ENCODE measurements around the gene DNAJC17. TPM values are rescaled to one million over a fixed set of nuclear protein-coding genes. Genes with fewer than 3 reads are reported as not detected.

The DNAJC17 gene
- total RNA-seq, 1 experiment from 2014 or later = 14.8 TPM

GRCh38 chr15:40793216-40793989, 13.9 kb downstream of the DNAJC17 start:
- DNase-seq = no peak
- Histone ChIP-seq H3K79me2 (ENCODE audit: low read length) (peaks cover 31% of the 10 kb centered on the region), H3K9me3 (ENCODE audit: low read length) (no peaks in the 10 kb centered on the region), H3K9me2 (replicated peaks; ENCODE audit: insufficient read depth, low read length) (no peaks in the 10 kb centered on the region), H3K27me3 (ENCODE audit: low read length) (no peaks in the 10 kb centered on the region), H3K4me1 (ENCODE audit: low read length) (no peaks in the 10 kb centered on the region), H3K4me2 (ENCODE audit: low read depth, low read length, poor library complexity, severe bottlenecking) (no peak overlapping the region), H4K20me1 (ENCODE audit: insufficient read depth, low read depth, low read length) (peaks cover 8% of the 10 kb centered on the region; the same call in 1 of the 2 replicates), H3K27ac (ENCODE audit: low read length) (no peak overlapping the region), H3K36me3 (ENCODE audit: insufficient read depth, low read length) (no peaks in the 10 kb centered on the region), H3K4me3 (ENCODE audit: low read length) (no peak overlapping the region), H3K9ac (ENCODE audit: low read length) (no peak overlapping the region), H2AFZ (ENCODE audit: low read length) (no peak overlapping the region)

- Histone ChIP-seq H3K36me3 (ENCODE audit: insufficient read depth, low read length) (no peaks in the 10 kb centered on the region), H3K4me1 (ENCODE audit: low read length) (no peaks in the 10 kb centered on the region), H4K20me1 (ENCODE audit: insufficient read depth, low read depth, low read length) (peaks cover 12% of the 10 kb centered on the region; the same call in 1 of the 2 replicates), H2AFZ (ENCODE audit: low read length) (no peak overlapping the region), H3K27ac (ENCODE audit: low read length) (no peak overlapping the region), H3K9me2 (replicated peaks; ENCODE audit: insufficient read depth, low read length) (no peaks in the 10 kb centered on the region), H3K27me3 (ENCODE audit: low read length) (no peaks in the 10 kb centered on the region), H3K4me2 (ENCODE audit: low read depth, low read length, poor library complexity, severe bottlenecking) (no peak overlapping the region), H3K79me2 (ENCODE audit: low read length) (peaks cover 23% of the 10 kb centered on the region), H3K4me3 (ENCODE audit: low read length) (no peak overlapping the region), H3K9ac (ENCODE audit: low read length) (no peak overlapping the region), H3K9me3 (ENCODE audit: low read length) (no peaks in the 10 kb centered on the region)
- DNase-seq = no peak
These were observed 14.9 kb downstream of the DNAJC17 start for GRCh38 chr15:40792394-40792793.

DNA sequence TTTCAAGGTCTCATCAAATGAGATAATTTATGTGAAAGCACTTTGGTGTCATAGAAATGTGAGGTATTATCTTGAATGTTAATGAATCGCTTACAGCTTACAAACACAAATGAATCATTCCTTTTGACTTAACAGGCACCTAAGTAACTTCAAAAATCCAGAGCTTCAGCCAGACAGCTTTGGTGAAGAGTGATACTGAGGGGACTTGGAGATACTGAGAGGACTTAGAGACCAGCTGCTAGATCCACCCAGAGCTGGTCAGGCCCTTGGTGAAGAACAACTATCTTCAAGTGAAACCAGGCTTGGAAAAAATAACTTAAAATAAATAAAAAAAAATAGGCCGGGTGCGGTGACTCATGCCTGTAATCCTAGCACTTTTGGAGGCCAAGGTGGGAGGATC, 16.6 kb downstream of the DNAJC17 start:
- H3K36me3 ChIP-seq (ENCODE audit: insufficient read depth, low read length) = no peaks in the 10 kb centered on the region
- no peak overlapping the region for H3K27ac ChIP-seq (ENCODE audit: low read length)
- no peak overlapping the region for H2AFZ ChIP-seq (ENCODE audit: low read length)
- H3K9me2 ChIP-seq (replicated peaks; ENCODE audit: insufficient read depth, low read length) = no peaks in the 10 kb centered on the region
- H3K4me3 ChIP-seq (ENCODE audit: low read length) = no peak overlapping the region
- H3K4me1 ChIP-seq (ENCODE audit: low read length) = no peaks in the 10 kb centered on the region
- H3K9me3 ChIP-seq (ENCODE audit: low read length) = no peaks in the 10 kb centered on the region
- H3K4me2 ChIP-seq (ENCODE audit: low read depth, low read length, poor library complexity, severe bottlenecking) = no peak overlapping the region
- no peak overlapping the region for H3K9ac ChIP-seq (ENCODE audit: low read length)
- H3K27me3 ChIP-seq (ENCODE audit: low read length) = no peaks in the 10 kb centered on the region
- DNase-seq = no peak
- peaks cover 12% of the 10 kb centered on the region for H3K79me2 ChIP-seq (ENCODE audit: low read length)
- H4K20me1 ChIP-seq (ENCODE audit: insufficient read depth, low read depth, low read length) = peaks cover 17% of the 10 kb centered on the region

GRCh38 chr15:40789999-40790398, 17.3 kb downstream of the DNAJC17 start:
- no peaks in the 10 kb centered on the region for H3K9me2 ChIP-seq (replicated peaks; ENCODE audit: insufficient read depth, low read length)
- peaks cover 9% of the 10 kb centered on the region; the same call in 1 of the 2 replicates for H3K79me2 ChIP-seq (ENCODE audit: low read length)
- H3K4me1 ChIP-seq (ENCODE audit: low read length) = no peaks in the 10 kb centered on the region
- H3K9me3 ChIP-seq (ENCODE audit: low read length) = no peaks in the 10 kb centered on the region
- no peaks in the 10 kb centered on the region for H3K36me3 ChIP-seq (ENCODE audit: insufficient read depth, low read length)
- no peak overlapping the region for H3K9ac ChIP-seq (ENCODE audit: low read length)
- H4K20me1 ChIP-seq (ENCODE audit: insufficient read depth, low read depth, low read length) = peaks cover 21% of the 10 kb centered on the region
- DNase-seq = no peak
- no peak overlapping the region for H3K4me3 ChIP-seq (ENCODE audit: low read length)
- no peak overlapping the region for H3K27ac ChIP-seq (ENCODE audit: low read length)
- H2AFZ ChIP-seq (ENCODE audit: low read length) = no peak overlapping the region
- no peak overlapping the region for H3K4me2 ChIP-seq (ENCODE audit: low read depth, low read length, poor library complexity, severe bottlenecking)
- H3K27me3 ChIP-seq (ENCODE audit: low read length) = no peaks in the 10 kb centered on the region

- H3K4me2 ChIP-seq (ENCODE audit: low read depth, low read length, poor library complexity, severe bottlenecking) = no peak overlapping the region
- H3K27me3 ChIP-seq (ENCODE audit: low read length) = no peaks in the 10 kb centered on the region
These were observed 18.2 kb downstream of the DNAJC17 start for GRCh38 chr15:40789119-40789518.

DNA sequence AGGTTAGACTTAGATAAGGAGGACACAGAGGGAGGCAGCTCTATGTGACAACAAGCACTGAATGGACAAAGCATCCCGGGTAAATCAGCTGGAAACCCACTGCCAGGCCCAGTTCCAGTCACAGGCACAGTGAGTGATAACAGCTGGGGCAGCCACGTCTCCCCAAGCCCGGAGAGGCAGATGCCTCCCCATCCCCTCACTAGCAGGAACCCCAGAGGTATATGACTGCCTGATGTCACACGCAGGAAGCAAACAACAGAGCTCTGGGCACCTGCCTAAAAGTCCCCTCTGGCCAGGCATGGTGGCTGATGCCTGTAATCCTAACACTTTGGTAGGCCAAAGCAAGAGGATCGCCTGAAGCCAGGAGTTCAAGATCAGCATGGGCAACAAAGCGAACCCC, 19.3 kb downstream of the DNAJC17 start:
- no peak for DNase-seq
- H2AFZ ChIP-seq (ENCODE audit: low read length) = no peak overlapping the region
- no peaks in the 10 kb centered on the region for H3K36me3 ChIP-seq (ENCODE audit: insufficient read depth, low read length)
- H3K27me3 ChIP-seq (ENCODE audit: low read length) = no peaks in the 10 kb centered on the region
- H3K27ac ChIP-seq (ENCODE audit: low read length) = no peak overlapping the region
- peaks cover 24% of the 10 kb centered on the region for H4K20me1 ChIP-seq (ENCODE audit: insufficient read depth, low read depth, low read length)
- H3K4me1 ChIP-seq (ENCODE audit: low read length) = peaks cover 1% of the 10 kb centered on the region
- H3K9me2 ChIP-seq (replicated peaks; ENCODE audit: insufficient read depth, low read length) = no peaks in the 10 kb centered on the region
- no peaks in the 10 kb centered on the region for H3K9me3 ChIP-seq (ENCODE audit: low read length)
- H3K79me2 ChIP-seq (ENCODE audit: low read length) = peaks cover 4% of the 10 kb centered on the region; the same call in 1 of the 2 replicates
- H3K9ac ChIP-seq (ENCODE audit: low read length) = no peak overlapping the region
- no peak overlapping the region for H3K4me3 ChIP-seq (ENCODE audit: low read length)
- no peak overlapping the region for H3K4me2 ChIP-seq (ENCODE audit: low read depth, low read length, poor library complexity, severe bottlenecking)

More at GRCh38 chr15:40789119-40789518, 18.2 kb downstream of the DNAJC17 start:
- Histone ChIP-seq H3K9me2 (replicated peaks; ENCODE audit: insufficient read depth, low read length) (no peaks in the 10 kb centered on the region), H3K27ac (ENCODE audit: low read length) (no peak overlapping the region), H3K9ac (ENCODE audit: low read length) (no peak overlapping the region), H3K9me3 (ENCODE audit: low read length) (no peaks in the 10 kb centered on the region), H3K4me3 (ENCODE audit: low read length) (no peak overlapping the region), H3K36me3 (ENCODE audit: insufficient read depth, low read length) (no peaks in the 10 kb centered on the region), H2AFZ (ENCODE audit: low read length) (no peak overlapping the region), H3K79me2 (ENCODE audit: low read length) (peaks cover 9% of the 10 kb centered on the region; the same call in 1 of the 2 replicates), H4K20me1 (ENCODE audit: insufficient read depth, low read depth, low read length) (peaks cover 24% of the 10 kb centered on the region), H3K4me1 (ENCODE audit: low read length) (no peaks in the 10 kb centered on the region)
- DNase-seq = no peak

GRCh38 chr15:40787344-40787841, 19.9 kb downstream of the DNAJC17 start:
- H3K27ac ChIP-seq (ENCODE audit: low read length) = no peak overlapping the region
- peaks cover 24% of the 10 kb centered on the region for H4K20me1 ChIP-seq (ENCODE audit: insufficient read depth, low read depth, low read length)
- DNase-seq = no peak
- H2AFZ ChIP-seq (ENCODE audit: low read length) = no peak overlapping the region
- H3K36me3 ChIP-seq (ENCODE audit: insufficient read depth, low read length) = no peaks in the 10 kb centered on the region
- H3K27me3 ChIP-seq (ENCODE audit: low read length) = no peaks in the 10 kb centered on the region
- H3K9me3 ChIP-seq (ENCODE audit: low read length) = no peaks in the 10 kb centered on the region
- H3K9me2 ChIP-seq (replicated peaks; ENCODE audit: insufficient read depth, low read length) = no peaks in the 10 kb centered on the region
- H3K4me1 ChIP-seq (ENCODE audit: low read length) = peaks cover 7% of the 10 kb centered on the region
- H3K4me2 ChIP-seq (ENCODE audit: low read depth, low read length, poor library complexity, severe bottlenecking) = no peak overlapping the region
- peaks cover 4% of the 10 kb centered on the region; the same call in 1 of the 2 replicates for H3K79me2 ChIP-seq (ENCODE audit: low read length)
- no peak overlapping the region for H3K4me3 ChIP-seq (ENCODE audit: low read length)
- no peak overlapping the region for H3K9ac ChIP-seq (ENCODE audit: low read length)

GRCh38 chr15:40785814-40786213, 21.5 kb downstream of the DNAJC17 start:
- no peak overlapping the region for H3K27ac ChIP-seq (ENCODE audit: low read length)
- H4K20me1 ChIP-seq (ENCODE audit: insufficient read depth, low read depth, low read length) = peaks cover 24% of the 10 kb centered on the region
- H3K9me3 ChIP-seq (ENCODE audit: low read length) = no peaks in the 10 kb centered on the region
- no peak overlapping the region for H3K9ac ChIP-seq (ENCODE audit: low read length)
- H3K9me2 ChIP-seq (replicated peaks; ENCODE audit: insufficient read depth, low read length) = no peaks in the 10 kb centered on the region
- H3K4me2 ChIP-seq (ENCODE audit: low read depth, low read length, poor library complexity, severe bottlenecking) = no peak overlapping the region
- H3K36me3 ChIP-seq (ENCODE audit: insufficient read depth, low read length) = no peaks in the 10 kb centered on the region
- no peak overlapping the region for H3K4me3 ChIP-seq (ENCODE audit: low read length)
- peaks cover 4% of the 10 kb centered on the region; the same call in 1 of the 2 replicates for H3K79me2 ChIP-seq (ENCODE audit: low read length)
- no peak overlapping the region for H2AFZ ChIP-seq (ENCODE audit: low read length)
- peaks cover 9% of the 10 kb centered on the region for H3K4me1 ChIP-seq (ENCODE audit: low read length)
- no peaks in the 10 kb centered on the region for H3K27me3 ChIP-seq (ENCODE audit: low read length)
- DNase-seq = no peak

Data from Karpas-422 (cell line).